Nephron (organoid): ENCODE measurements around the gene SYP.

Experiments
- H3K27ac Mint-ChIP-seq, 3 experiments: 2 replicates each; pipeline ENCODE4 v1.8.0; 2020; ENCODE audit warnings: mixed read lengths in 3 of 3, mild to moderate bottlenecking in 2 of 3, moderate library complexity in 1 of 3
- H3K27me3 Mint-ChIP-seq: 2 replicates; pipeline ENCODE4 v1.8.0; 2021; ENCODE audit warnings: low read depth, mild to moderate bottlenecking, moderate library complexity, mixed read lengths
- H3K36me3 Mint-ChIP-seq: 2 replicates; pipeline ENCODE4 v1.8.0; 2020; ENCODE audit warnings: low read depth, mixed read lengths
- H3K4me1 Mint-ChIP-seq: 2 replicates; pipeline ENCODE4 v1.8.0; 2020; ENCODE audit warnings: mixed read lengths
- H3K4me3 Mint-ChIP-seq, 3 experiments: 2 replicates each; pipeline ENCODE4 v1.8.0; 2020; ENCODE audit warnings: mild to moderate bottlenecking in 3 of 3, mixed read lengths in 3 of 3, moderate library complexity in 2 of 3
- H3K9me3 Mint-ChIP-seq: 2 replicates; pipeline ENCODE4 v1.8.0; 2020; ENCODE audit warnings: mixed read lengths
- TF ChIP-seq, protein P1 (sequence below), 3 experiments: fragments of 200-600 bp; sonication (generic); IDR thresholded peaks; one replicate each; pipeline ENCODE4 v1.5.0; 2021; ENCODE audit warnings: antibody characterized with exemption in 3 of 3; ENCODE audit not compliant: unreplicated experiment in 3 of 3

Gene SYP

GRCh38 chrX:49233887-49234555 lies 34.0 kb upstream of the SYP start:
- H3K9me3 Mint-ChIP-seq, result peaks cover 16% of the 10 kb centered on the region
- peaks cover 4% of the 10 kb centered on the region for H3K36me3 Mint-ChIP-seq
- H3K27ac Mint-ChIP-seq, result no peak overlapping the region
- H3K4me3 Mint-ChIP-seq, result no peak overlapping the region
- H3K27me3 Mint-ChIP-seq, result peaks cover 3% of the 10 kb centered on the region
- TF ChIP-seq, protein P1, sequence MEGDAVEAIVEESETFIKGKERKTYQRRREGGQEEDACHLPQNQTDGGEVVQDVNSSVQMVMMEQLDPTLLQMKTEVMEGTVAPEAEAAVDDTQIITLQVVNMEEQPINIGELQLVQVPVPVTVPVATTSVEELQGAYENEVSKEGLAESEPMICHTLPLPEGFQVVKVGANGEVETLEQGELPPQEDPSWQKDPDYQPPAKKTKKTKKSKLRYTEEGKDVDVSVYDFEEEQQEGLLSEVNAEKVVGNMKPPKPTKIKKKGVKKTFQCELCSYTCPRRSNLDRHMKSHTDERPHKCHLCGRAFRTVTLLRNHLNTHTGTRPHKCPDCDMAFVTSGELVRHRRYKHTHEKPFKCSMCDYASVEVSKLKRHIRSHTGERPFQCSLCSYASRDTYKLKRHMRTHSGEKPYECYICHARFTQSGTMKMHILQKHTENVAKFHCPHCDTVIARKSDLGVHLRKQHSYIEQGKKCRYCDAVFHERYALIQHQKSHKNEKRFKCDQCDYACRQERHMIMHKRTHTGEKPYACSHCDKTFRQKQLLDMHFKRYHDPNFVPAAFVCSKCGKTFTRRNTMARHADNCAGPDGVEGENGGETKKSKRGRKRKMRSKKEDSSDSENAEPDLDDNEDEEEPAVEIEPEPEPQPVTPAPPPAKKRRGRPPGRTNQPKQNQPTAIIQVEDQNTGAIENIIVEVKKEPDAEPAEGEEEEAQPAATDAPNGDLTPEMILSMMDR (IDR thresholded peaks at IDR 0.05; ENCODE audit: unreplicated experiment in 3 of 3), result no peak
- peaks cover 6% of the 10 kb centered on the region for H3K4me1 Mint-ChIP-seq

- TF ChIP-seq, protein P1 (IDR thresholded peaks at IDR 0.05; ENCODE audit: unreplicated experiment in 3 of 3), result no peak
- peaks cover 3% of the 10 kb centered on the region for H3K27me3 Mint-ChIP-seq
Observed at GRCh38 chrX:49233176-49233575, 33.2 kb upstream of the SYP start, which contains the start of gene CACNA1F. CACNA1F (minus strand) TSS chrX:49233340; CDS start chrX:49233309, 31 bp downstream.

DNA sequence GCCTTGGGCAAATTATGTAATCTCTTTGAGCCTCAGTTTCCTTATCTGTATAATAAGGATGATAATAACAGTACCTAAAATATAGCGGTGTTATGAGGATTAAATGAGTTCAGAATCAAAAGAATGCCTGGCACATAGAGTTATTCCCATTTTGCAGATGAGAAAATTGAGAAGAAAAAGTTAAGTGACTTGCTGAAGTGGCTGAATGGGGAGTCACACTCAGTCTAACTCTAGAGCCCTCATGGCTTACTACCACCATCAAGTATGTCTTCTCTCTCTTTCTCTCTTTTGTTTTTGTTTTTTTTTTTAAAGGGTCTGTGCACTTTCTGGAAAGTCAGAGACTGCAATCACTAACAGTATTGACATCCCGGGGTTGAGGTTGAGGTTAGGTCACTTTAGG lies 32.5 kb upstream of the SYP start:
- Mint-ChIP-seq H3K27me3 (peaks cover 3% of the 10 kb centered on the region), H3K36me3 (peaks cover 4% of the 10 kb centered on the region), H3K9me3 (peaks cover 22% of the 10 kb centered on the region), H3K4me3 (no peak overlapping the region), H3K4me1 (peaks cover 6% of the 10 kb centered on the region), H3K27ac (no peak overlapping the region)
- TF ChIP-seq, protein P1 (IDR thresholded peaks at IDR 0.05; ENCODE audit: unreplicated experiment in 3 of 3), result no peak

More at GRCh38 chrX:49233176-49233575, 33.2 kb upstream of the SYP start, which contains the start of gene CACNA1F:
- Mint-ChIP-seq H3K4me1 (peaks cover 6% of the 10 kb centered on the region), H3K36me3 (peaks cover 4% of the 10 kb centered on the region), H3K9me3 (peaks cover 16% of the 10 kb centered on the region), H3K4me3 (peak within 1 kb of the TSS in 1 of 3 experiments; percentile 22), H3K27ac (no peak within 1 kb of the TSS)

DNA sequence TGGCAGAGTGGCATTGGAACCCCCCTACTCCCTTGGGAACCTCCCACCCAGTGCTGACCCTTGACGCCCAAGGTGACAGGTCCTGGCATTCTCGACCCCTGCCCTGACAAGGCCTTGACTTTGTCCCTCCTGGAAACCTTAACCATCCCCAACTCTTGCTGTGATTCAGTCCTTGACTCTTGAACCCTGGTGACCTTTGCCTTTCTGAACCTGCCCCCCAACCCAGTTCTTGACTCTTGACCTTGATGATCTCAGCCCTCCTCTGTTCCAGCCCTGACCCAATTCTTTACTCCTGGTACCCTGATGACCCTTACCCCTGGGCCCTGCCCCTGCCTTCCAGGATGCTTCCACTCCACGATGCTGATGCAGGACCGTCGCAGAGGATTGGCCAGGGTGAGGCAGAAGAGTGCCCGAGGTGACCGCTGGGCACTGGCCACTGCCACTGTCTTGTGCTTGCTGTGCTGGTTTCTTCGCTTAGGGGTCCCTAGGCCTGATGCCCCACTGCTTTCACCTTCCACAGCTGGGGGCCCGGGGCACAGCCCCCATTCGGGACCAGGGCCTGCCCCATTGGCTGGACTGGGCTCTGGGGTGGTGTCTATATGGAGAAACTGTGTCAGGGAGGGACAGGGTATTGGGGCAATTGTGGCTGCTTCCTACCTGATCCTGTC lies 31.5 kb upstream of the SYP start:
- Mint-ChIP-seq H3K9me3 (peaks cover 22% of the 10 kb centered on the region), H3K27me3 (peaks cover 3% of the 10 kb centered on the region), H3K36me3 (no peaks in the 10 kb centered on the region), H3K4me1 (no peaks in the 10 kb centered on the region), H3K4me3 (peak overlapping the region in 2 of 3 experiments; percentile 59 to 68), H3K27ac (no peak overlapping the region)
- TF ChIP-seq, protein P1 (IDR thresholded peaks at IDR 0.05; ENCODE audit: unreplicated experiment in 3 of 3), result no peak

GRCh38 chrX:49230500-49231232 lies 30.7 kb upstream of the SYP start:
- Mint-ChIP-seq H3K36me3 (no peaks in the 10 kb centered on the region), H3K4me1 (no peaks in the 10 kb centered on the region), H3K4me3 (peak overlapping the region; percentile 67 to 69 (median 68)), H3K27ac (no peak overlapping the region), H3K27me3 (peaks cover 3% of the 10 kb centered on the region), H3K9me3 (peaks cover 22% of the 10 kb centered on the region)
- TF ChIP-seq, protein P1 (IDR thresholded peaks at IDR 0.05; ENCODE audit: unreplicated experiment in 3 of 3), result no peak
